ENCODE results near the gene ARHGEF28. TPM values are rescaled to one million over a fixed set of nuclear protein-coding genes. Genes with fewer than 3 reads are reported as not detected.

ARHGEF28 gene
- total RNA-seq, 4 donors from 2014 or later, result 0.52 to 1.2 (median 0.98) TPM

- intact Hi-C loops (cut with DNase I; ENCODE audit: low total_unique reads) (loop anchor here (1.0 to 10.0 kb wide), 2 partner anchors 502 to 746 kb away; no protein-coding TSS in a partner anchor), in situ Hi-C loops (cut with MboI; ENCODE audit: low sequenced_read_pairs in 4 of 4) (loop anchor here (5.0 kb wide), 1 partner anchor 745 kb away; no protein-coding TSS in a partner anchor)
- Histone ChIP-seq H3K4me1 (peaks cover 0 to 3% of the 10 kb centered on the region in 2 donors), H3K9me3 (no peaks in the 10 kb centered on the region), H3K27ac (no peak overlapping the region), H3K36me3 (no peaks in the 10 kb centered on the region), H3K27me3 (no peaks in the 10 kb centered on the region), H3K4me3 (peak overlapping the region in 1 of 4 donors; percentile 14)
- TF ChIP-seq POLR2A (IDR thresholded peaks at IDR 0.05) (no peak), CTCF (IDR thresholded peaks at IDR 0.05 in 4 of 5, conservative IDR thresholded peaks at IDR 0.05 in 1 of 5) (peak; percentile 80 to 89 (median 84))
- DNase-seq (no peak), ATAC-seq (peak in 1 of 2 donors; percentile 63)
These were observed 276.5 kb downstream of the ARHGEF28 start for GRCh38 chr5:73902327-73903051.

GRCh38 chr5:73903169-73903568 lies 277.2 kb downstream of the ARHGEF28 start:
- H3K27ac ChIP-seq, result no peak overlapping the region
- H3K4me1 ChIP-seq, result peaks cover 0 to 3% of the 10 kb centered on the region in 2 donors
- no peak for ATAC-seq
- H3K4me3 ChIP-seq, result no peak overlapping the region
- no peaks in the 10 kb centered on the region for H3K27me3 ChIP-seq
- no peak for TF ChIP-seq POLR2A (IDR thresholded peaks at IDR 0.05)
- TF ChIP-seq CTCF (IDR thresholded peaks at IDR 0.05 in 4 of 5, conservative IDR thresholded peaks at IDR 0.05 in 1 of 5), result no peak
- H3K36me3 ChIP-seq, result no peaks in the 10 kb centered on the region
- in situ Hi-C loops (cut with MboI; ENCODE audit: low sequenced_read_pairs in 4 of 4), result loop anchor here (5.0 kb wide), 1 partner anchor 744 kb away; no protein-coding TSS in a partner anchor
- intact Hi-C loops (cut with DNase I; ENCODE audit: low total_unique reads), result loop anchor here (10.0 kb wide), 1 partner anchor 502 kb away; no protein-coding TSS in a partner anchor
- H3K9me3 ChIP-seq, result no peaks in the 10 kb centered on the region
- no peak for DNase-seq

- intact Hi-C loops (cut with DNase I; ENCODE audit: low total_unique reads) (loop anchor here (10.0 kb wide), 1 partner anchor 499 kb away; no protein-coding TSS in a partner anchor), in situ Hi-C loops (cut with MboI; ENCODE audit: low sequenced_read_pairs in 4 of 4) (no loop called here)
- no peak for TF ChIP-seq CTCF (IDR thresholded peaks at IDR 0.05 in 4 of 5, conservative IDR thresholded peaks at IDR 0.05 in 1 of 5)
- no peak for TF ChIP-seq POLR2A (IDR thresholded peaks at IDR 0.05)
- H3K27me3 ChIP-seq, result no peaks in the 10 kb centered on the region
- no peak overlapping the region for H3K27ac ChIP-seq
- no peaks in the 10 kb centered on the region for H3K36me3 ChIP-seq
- ATAC-seq, result no peak
- peaks cover 0 to 3% of the 10 kb centered on the region in 2 donors for H3K4me1 ChIP-seq
- no peaks in the 10 kb centered on the region for H3K9me3 ChIP-seq
- DNase-seq, result no peak
- no peak overlapping the region for H3K4me3 ChIP-seq
These were observed 280.3 kb downstream of the ARHGEF28 start for GRCh38 chr5:73906277-73906676.

GRCh38 chr5:73907164-73907563 lies 281.2 kb downstream of the ARHGEF28 start:
- Histone ChIP-seq H3K27ac (no peak overlapping the region), H3K9me3 (no peaks in the 10 kb centered on the region), H3K4me3 (no peak overlapping the region), H3K4me1 (peaks cover 0 to 3% of the 10 kb centered on the region in 2 donors), H3K27me3 (no peaks in the 10 kb centered on the region), H3K36me3 (no peaks in the 10 kb centered on the region)
- intact Hi-C loops (cut with DNase I; ENCODE audit: low total_unique reads) (loop anchor here (10.0 kb wide), 1 partner anchor 498 kb away; no protein-coding TSS in a partner anchor), in situ Hi-C loops (cut with MboI; ENCODE audit: low sequenced_read_pairs in 4 of 4) (no loop called here)
- DNase-seq (no peak), ATAC-seq (no peak)
- TF ChIP-seq CTCF (IDR thresholded peaks at IDR 0.05 in 4 of 5, conservative IDR thresholded peaks at IDR 0.05 in 1 of 5) (no peak), POLR2A (IDR thresholded peaks at IDR 0.05) (no peak)
